CD4-positive, alpha-beta memory T cell (primary cell): ENCODE data around the gene SCD5. TPM values are rescaled to one million over a fixed set of nuclear protein-coding genes. Genes with fewer than 3 reads are reported as not detected.

ENCODE experiments used
- CTCF ChIA-PET: fragments of 350-600 bp; sonication (Branson Sonifier 250); formaldehyde crosslinking; loops from one replicate; lab custom pipeline; 2021; ENCODE audit warnings: inconsistent platforms; ENCODE audit not compliant: partially characterized antibody; lab: Charles Lee
- POLR2A ChIA-PET: fragments of 350-600 bp; sonication (Branson Sonifier 250); formaldehyde crosslinking; loops from one replicate; lab custom pipeline; 2021; ENCODE audit not compliant: partially characterized antibody; lab: Charles Lee
- DNase-seq, 5 donors: peaks; one replicate each; pipeline versions ENCODE4 v3.0.0 to v3.0.0-alpha.2; 2020 to 2022; ENCODE audit warnings: mixed read lengths in 1 of 5
- H3K27ac ChIP-seq: one replicate; pipeline ENCODE4 v1.7.0; 2013; ENCODE audit warnings: low read depth, low read length
- H3K27me3 ChIP-seq: 2 replicates; pipeline ENCODE4 v1.7.0; 2013; ENCODE audit warnings: mild to moderate bottlenecking, low read length, moderate library complexity; ENCODE audit not compliant: insufficient read depth
- H3K36me3 ChIP-seq: 2 replicates; pipeline ENCODE4 v1.7.0; 2013; ENCODE audit warnings: mild to moderate bottlenecking, low read length, moderate library complexity; ENCODE audit not compliant: insufficient read depth
- H3K4me1 ChIP-seq: 2 replicates; pipeline ENCODE4 v1.7.0; 2013; ENCODE audit warnings: mild to moderate bottlenecking, low read length, moderate library complexity; ENCODE audit not compliant: insufficient read depth
- H3K4me3 ChIP-seq, 2 donors: one replicate each; pipeline ENCODE4 v1.7.0; 2013; ENCODE audit warnings: low read length in 2 of 2, mild to moderate bottlenecking in 1 of 2
- H3K9me3 ChIP-seq, 2 donors: one replicate each; pipeline ENCODE4 v1.7.0; 2013; ENCODE audit warnings: low read length in 2 of 2, control low read depth in 1 of 2; ENCODE audit not compliant: control insufficient read depth in 1 of 2
- H3K27ac Mint-ChIP-seq, 7 donors: one replicate each; pipeline ENCODE4 v1.8.0; 2020 to 2021; ENCODE audit warnings: mixed read lengths in 7 of 7, mild to moderate bottlenecking in 6 of 7, inconsistent platforms in 3 of 7, moderate library complexity in 3 of 7
- H3K27me3 Mint-ChIP-seq, 2 donors: one replicate each; pipeline ENCODE4 v1.8.0; 2020 to 2021; ENCODE audit warnings: mixed read lengths in 2 of 2
- H3K36me3 Mint-ChIP-seq, 2 donors: one replicate each; pipeline ENCODE4 v1.8.0; 2020 to 2021; ENCODE audit warnings: mixed read lengths in 2 of 2, inconsistent platforms in 1 of 2, mild to moderate bottlenecking in 1 of 2
- H3K4me1 Mint-ChIP-seq, 4 donors: one replicate each; pipeline ENCODE4 v1.8.0; 2020 to 2021; ENCODE audit warnings: mixed read lengths in 4 of 4, mild to moderate bottlenecking in 1 of 4
- H3K4me3 Mint-ChIP-seq, 8 donors: one replicate each; pipeline ENCODE4 v1.8.0; 2020 to 2021; ENCODE audit warnings: mixed read lengths in 8 of 8, mild to moderate bottlenecking in 7 of 8, moderate library complexity in 6 of 8, inconsistent platforms in 3 of 8
- H3K9me3 Mint-ChIP-seq, 8 donors: one replicate each; pipeline ENCODE4 v1.8.0; 2020 to 2021; ENCODE audit warnings: mixed read lengths in 8 of 8, mild to moderate bottlenecking in 5 of 8, inconsistent platforms in 3 of 8, moderate library complexity in 1 of 8
- intact Hi-C: fragments of 100-400 bp; cut with micrococcal nuclease; formaldehyde crosslinking; loops from one replicate; pipeline ENCODE4 v1.15.1; 2023
- polyA plus RNA-seq, 2 donors: library from polyadenylated mRNA; unstranded; fragments of 300-500 nt; fragmentation: Illumina TruSeq; gene quantifications; one replicate each; pipeline ENCODE4 v1.2.3, GENCODE V29; 2021
- total RNA-seq, 2 experiments: library from RNA; stranded (reverse); gene quantifications; one replicate each; pipeline ENCODE4 v1.2.3, GENCODE V29; 2021

SCD5 gene
- total and polyA plus RNA-seq, 4 experiments from 2014 or later: 1.8 TPM; not detected in 3

DNA sequence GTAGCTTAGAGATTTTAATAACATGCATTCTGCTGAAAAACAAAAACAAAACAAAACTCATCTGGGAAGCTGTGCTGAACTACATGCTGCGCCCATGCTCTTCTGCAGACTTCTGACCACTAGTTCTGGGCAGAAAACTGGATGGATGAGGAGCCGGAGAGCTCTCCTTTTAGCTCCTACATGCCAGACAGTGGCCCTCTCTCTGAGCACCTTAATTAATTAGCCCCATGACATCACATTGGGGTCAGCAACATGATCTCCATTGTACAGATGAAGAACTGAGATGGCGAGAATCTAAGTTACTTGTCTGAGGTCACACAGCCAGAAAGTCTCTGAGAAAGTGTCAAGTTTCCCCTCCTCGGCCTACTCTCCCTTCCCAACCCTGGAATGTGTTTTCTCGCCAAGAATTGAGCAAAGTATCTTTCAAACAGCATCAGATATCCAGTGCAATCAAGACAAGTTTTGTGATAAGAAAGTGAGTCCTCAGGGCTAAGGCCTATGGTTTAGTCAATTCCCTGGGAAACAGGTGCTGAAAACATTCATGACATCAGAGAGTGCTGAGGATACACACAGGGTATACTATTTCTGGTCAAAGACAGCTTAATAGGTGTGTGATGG, 21.6 kb downstream of the SCD5 start:
- Histone ChIP-seq H3K9me3 (no peaks in the 10 kb centered on the region), H3K27ac (no peak overlapping the region), H3K4me1 (no peaks in the 10 kb centered on the region), H3K36me3 (no peaks in the 10 kb centered on the region), H3K4me3 (no peak overlapping the region), H3K27me3 (no peaks in the 10 kb centered on the region)
- no peak for DNase-seq
- peaks cover 4 to 12% of the 10 kb centered on the region in 2 donors for H3K27me3 Mint-ChIP-seq
- peaks cover 0 to 2% (median 0%) of the 10 kb centered on the region in 8 donors for H3K9me3 Mint-ChIP-seq
- intact Hi-C loops: no loop called here
- CTCF ChIA-PET: no interaction called here
- H3K4me3 Mint-ChIP-seq: no peak overlapping the region
- H3K36me3 Mint-ChIP-seq: no peaks in the 10 kb centered on the region
- H3K27ac Mint-ChIP-seq: no peak overlapping the region
- no peaks in the 10 kb centered on the region for H3K4me1 Mint-ChIP-seq
- POLR2A ChIA-PET: no interaction called here

DNA sequence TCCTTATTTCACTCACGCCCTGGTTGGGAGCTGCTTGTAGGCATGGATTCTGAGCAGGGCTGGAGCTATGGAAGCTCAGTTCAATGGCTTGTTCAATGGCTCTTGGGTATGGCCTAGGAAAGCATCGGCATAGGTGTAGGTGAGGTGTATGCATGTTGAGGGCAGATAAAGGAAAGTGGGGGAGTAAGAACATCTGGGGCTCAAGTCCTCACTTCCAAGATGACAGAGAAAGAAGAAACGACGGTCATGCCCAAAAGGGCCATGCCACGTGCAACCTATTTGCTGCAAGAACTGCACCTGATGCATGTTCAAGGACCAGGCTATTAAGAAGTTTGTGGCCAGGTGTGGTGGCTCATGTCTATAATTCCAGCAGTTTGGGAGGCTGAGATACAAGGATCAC, 23.4 kb downstream of the SCD5 start:
- DNase-seq: no peak
- no peak overlapping the region for H3K4me3 ChIP-seq
- no peaks in the 10 kb centered on the region for H3K36me3 Mint-ChIP-seq
- peaks cover 0 to 2% (median 0%) of the 10 kb centered on the region in 8 donors for H3K9me3 Mint-ChIP-seq
- POLR2A ChIA-PET: no interaction called here
- H3K27ac Mint-ChIP-seq: no peak overlapping the region
- intact Hi-C loops: no loop called here
- H3K9me3 ChIP-seq: no peaks in the 10 kb centered on the region
- CTCF ChIA-PET: interaction anchor here (0.7 kb wide), 1 partner anchor 9 kb away, joined by 3 read pairs; no protein-coding TSS in a partner anchor
- H3K27ac ChIP-seq: no peak overlapping the region
- peaks cover 9 to 19% of the 10 kb centered on the region in 2 donors for H3K27me3 Mint-ChIP-seq
- H3K36me3 ChIP-seq: no peaks in the 10 kb centered on the region
- no peaks in the 10 kb centered on the region for H3K27me3 ChIP-seq
- H3K4me3 Mint-ChIP-seq: no peak overlapping the region
- no peaks in the 10 kb centered on the region for H3K4me1 ChIP-seq
- H3K4me1 Mint-ChIP-seq: no peaks in the 10 kb centered on the region

DNA sequence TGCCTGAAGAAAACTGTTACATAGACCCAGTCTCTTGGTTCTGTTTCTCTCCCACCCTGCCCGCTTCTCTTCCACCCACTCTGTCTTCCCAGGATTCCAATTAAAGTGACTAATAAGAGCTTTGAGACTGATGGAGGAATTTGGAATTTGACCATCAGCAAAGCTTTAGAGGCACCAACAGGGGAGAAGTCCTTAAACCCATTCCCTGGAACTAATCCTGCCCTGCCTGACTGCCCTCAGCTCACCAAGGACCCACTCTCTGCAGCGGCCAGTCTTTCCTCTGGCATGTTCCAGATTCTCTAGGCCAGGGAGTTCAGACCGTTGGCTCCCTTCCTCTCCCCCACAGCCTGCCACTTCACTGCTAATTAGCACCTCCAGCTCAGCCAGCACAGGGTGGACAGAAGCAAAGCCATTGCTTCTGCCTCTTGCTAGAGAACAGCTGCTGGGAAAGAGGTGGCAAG, 23.9 kb downstream of the SCD5 start:
- ChIA-PET POLR2A (no interaction called here), CTCF (interaction anchor here (0.9 kb wide), 1 partner anchor 442 kb away, joined by 3 read pairs; no protein-coding TSS in a partner anchor)
- Mint-ChIP-seq H3K36me3 (no peaks in the 10 kb centered on the region), H3K27ac (no peak overlapping the region), H3K27me3 (peaks cover 10 to 22% of the 10 kb centered on the region in 2 donors), H3K4me3 (no peak overlapping the region), H3K9me3 (peaks cover 0 to 2% (median 0%) of the 10 kb centered on the region in 8 donors), H3K4me1 (no peaks in the 10 kb centered on the region)
- Histone ChIP-seq H3K4me3 (no peak overlapping the region), H3K36me3 (no peaks in the 10 kb centered on the region), H3K27me3 (no peaks in the 10 kb centered on the region), H3K4me1 (no peaks in the 10 kb centered on the region), H3K9me3 (no peaks in the 10 kb centered on the region), H3K27ac (no peak overlapping the region)
- DNase-seq: no peak
- intact Hi-C loops: no loop called here

DNA sequence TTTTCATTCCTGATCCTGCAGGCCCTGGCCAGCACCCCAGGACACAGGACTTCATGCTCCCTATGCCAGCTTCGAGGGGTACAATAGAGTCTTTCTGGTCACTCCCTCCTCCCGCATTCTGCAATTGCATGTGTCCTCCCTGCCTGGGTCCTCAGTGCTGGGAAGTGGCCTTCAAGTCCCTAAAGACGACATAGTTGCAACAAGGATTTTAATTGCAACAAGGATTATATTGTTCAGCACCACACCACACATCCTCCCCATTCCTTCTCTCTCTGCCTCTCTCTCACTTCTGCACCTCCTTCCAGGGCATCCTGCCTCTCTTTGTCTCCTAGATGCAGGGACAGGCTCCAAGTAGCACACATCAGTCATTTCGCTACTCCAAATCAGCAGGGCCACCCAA, 25.5 kb downstream of the SCD5 start:
- H3K9me3 Mint-ChIP-seq: peaks cover 0 to 4% (median 0%) of the 10 kb centered on the region in 8 donors
- no peaks in the 10 kb centered on the region for H3K4me1 ChIP-seq
- peaks cover 10 to 29% of the 10 kb centered on the region in 2 donors for H3K27me3 Mint-ChIP-seq
- no peak overlapping the region for H3K27ac Mint-ChIP-seq
- no peaks in the 10 kb centered on the region for H3K36me3 Mint-ChIP-seq
- ChIA-PET CTCF (no interaction called here), POLR2A (no interaction called here)
- DNase-seq: no peak
- no peak overlapping the region for H3K4me3 Mint-ChIP-seq
- H3K36me3 ChIP-seq: no peaks in the 10 kb centered on the region
- no peaks in the 10 kb centered on the region for H3K4me1 Mint-ChIP-seq
- intact Hi-C loops: no loop called here
- no peak overlapping the region for H3K4me3 ChIP-seq
- no peaks in the 10 kb centered on the region for H3K9me3 ChIP-seq
- no peaks in the 10 kb centered on the region for H3K27me3 ChIP-seq
- H3K27ac ChIP-seq: no peak overlapping the region

DNA sequence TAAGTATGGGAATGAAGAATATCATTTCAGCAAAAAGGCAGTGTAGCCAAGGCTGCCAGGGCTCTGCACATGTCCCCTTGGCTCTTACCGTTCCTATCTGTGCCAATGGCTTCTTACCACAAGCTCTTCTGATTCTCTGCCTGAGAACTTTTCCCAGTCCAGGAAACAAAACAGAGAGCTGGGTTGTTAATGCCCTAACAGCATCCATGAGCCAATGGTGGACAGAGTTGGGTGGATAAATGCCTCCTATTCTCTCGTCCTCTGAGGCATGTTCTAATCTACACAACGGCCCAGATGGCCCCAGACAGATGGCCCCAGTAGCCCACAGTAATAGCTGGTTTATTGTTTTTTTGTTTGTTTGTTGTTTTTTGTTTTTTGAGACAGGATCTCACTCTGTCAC, 28.0 kb downstream of the SCD5 start:
- no peaks in the 10 kb centered on the region for H3K4me1 Mint-ChIP-seq
- H3K27ac Mint-ChIP-seq: no peak overlapping the region
- ChIA-PET POLR2A (no interaction called here), CTCF (no interaction called here)
- no peak overlapping the region for H3K4me3 ChIP-seq
- no peaks in the 10 kb centered on the region for H3K9me3 ChIP-seq
- peaks cover 2 to 17% (median 13%) of the 10 kb centered on the region in 8 donors for H3K9me3 Mint-ChIP-seq
- H3K27me3 ChIP-seq: no peaks in the 10 kb centered on the region
- DNase-seq: no peak
- intact Hi-C loops: no loop called here
- H3K27ac ChIP-seq: no peak overlapping the region
- no peak overlapping the region for H3K4me3 Mint-ChIP-seq
- no peaks in the 10 kb centered on the region for H3K36me3 ChIP-seq
- peaks cover 0 to 3% of the 10 kb centered on the region in 2 donors for H3K36me3 Mint-ChIP-seq
- H3K27me3 Mint-ChIP-seq: peaks cover 12 to 31% of the 10 kb centered on the region in 2 donors
- H3K4me1 ChIP-seq: no peaks in the 10 kb centered on the region

DNA sequence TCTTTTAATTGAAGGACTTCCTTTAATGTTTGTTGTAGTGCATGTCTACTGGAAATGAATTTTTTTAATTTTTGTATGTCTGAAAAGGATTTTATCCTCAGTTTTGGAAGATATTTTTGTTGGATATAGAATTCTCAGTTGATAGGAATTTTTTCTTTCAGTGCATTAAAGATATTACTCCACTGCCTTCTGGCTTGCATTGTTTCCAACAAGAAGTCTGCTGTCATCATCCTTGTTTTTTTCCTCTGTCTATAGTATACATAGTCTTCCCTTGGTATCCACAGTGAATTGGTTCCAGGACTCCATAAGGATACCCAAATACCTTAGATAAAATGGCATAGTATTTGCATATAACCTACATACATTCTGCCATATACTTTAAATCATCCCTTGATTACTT, 33.5 kb downstream of the SCD5 start:
- Mint-ChIP-seq H3K27ac (no peak overlapping the region), H3K4me1 (no peaks in the 10 kb centered on the region), H3K36me3 (peaks cover 0 to 3% of the 10 kb centered on the region in 2 donors), H3K27me3 (peaks cover 3 to 13% of the 10 kb centered on the region in 2 donors), H3K4me3 (no peak overlapping the region), H3K9me3 (peaks cover 2 to 29% (median 21%) of the 10 kb centered on the region in 8 donors)
- no peak overlapping the region for H3K4me3 ChIP-seq
- intact Hi-C loops: no loop called here
- no peaks in the 10 kb centered on the region for H3K36me3 ChIP-seq
- no peaks in the 10 kb centered on the region for H3K27me3 ChIP-seq
- no peak overlapping the region for H3K27ac ChIP-seq
- no peaks in the 10 kb centered on the region for H3K9me3 ChIP-seq
- H3K4me1 ChIP-seq: no peaks in the 10 kb centered on the region
- ChIA-PET POLR2A (no interaction called here), CTCF (no interaction called here)
- DNase-seq: no peak

DNA sequence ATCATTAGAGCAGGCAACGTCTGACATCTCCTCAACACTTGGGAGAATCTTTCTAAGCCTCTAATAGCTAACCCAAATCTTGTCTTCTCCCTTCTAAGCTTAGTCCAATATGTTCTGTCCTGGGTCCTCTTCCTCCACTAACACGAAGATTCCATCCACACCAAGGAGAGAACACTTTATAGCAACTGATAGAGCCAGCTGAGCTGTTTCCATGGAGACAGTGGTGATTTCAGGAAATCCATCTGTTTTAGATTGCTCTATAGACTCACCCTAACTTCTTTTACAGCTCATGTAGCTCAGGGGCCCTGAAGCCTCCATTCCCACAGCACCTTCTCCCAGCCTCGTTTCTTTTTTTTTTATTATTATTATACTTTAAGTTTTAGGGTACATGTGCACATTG, 37.4 kb downstream of the SCD5 start:
- H3K4me1 Mint-ChIP-seq: no peaks in the 10 kb centered on the region
- H3K36me3 Mint-ChIP-seq: no peaks in the 10 kb centered on the region
- no peak overlapping the region for H3K4me3 Mint-ChIP-seq
- no peak overlapping the region for H3K4me3 ChIP-seq
- DNase-seq: no peak
- no peaks in the 10 kb centered on the region for H3K9me3 ChIP-seq
- no peak overlapping the region for H3K27ac ChIP-seq
- ChIA-PET POLR2A (no interaction called here), CTCF (no interaction called here)
- H3K27me3 ChIP-seq: no peaks in the 10 kb centered on the region
- no peaks in the 10 kb centered on the region for H3K36me3 ChIP-seq
- no peak overlapping the region for H3K27ac Mint-ChIP-seq
- intact Hi-C loops: no loop called here
- H3K27me3 Mint-ChIP-seq: peaks cover 4 to 12% of the 10 kb centered on the region in 2 donors
- peaks cover 0 to 19% (median 12%) of the 10 kb centered on the region in 8 donors for H3K9me3 Mint-ChIP-seq
- no peaks in the 10 kb centered on the region for H3K4me1 ChIP-seq
